Measurements from ENCODE around the gene DNAH7. TPM values are rescaled to one million over a fixed set of nuclear protein-coding genes. Genes with fewer than 3 reads are reported as not detected.

DNAH7 gene
- total and polyA plus RNA-seq, 2 of the 13 experiments (the other 11 are each of a cell fraction or from before 2014, with no cell fraction given): 0.09 TPM; not detected in 1

DNA sequence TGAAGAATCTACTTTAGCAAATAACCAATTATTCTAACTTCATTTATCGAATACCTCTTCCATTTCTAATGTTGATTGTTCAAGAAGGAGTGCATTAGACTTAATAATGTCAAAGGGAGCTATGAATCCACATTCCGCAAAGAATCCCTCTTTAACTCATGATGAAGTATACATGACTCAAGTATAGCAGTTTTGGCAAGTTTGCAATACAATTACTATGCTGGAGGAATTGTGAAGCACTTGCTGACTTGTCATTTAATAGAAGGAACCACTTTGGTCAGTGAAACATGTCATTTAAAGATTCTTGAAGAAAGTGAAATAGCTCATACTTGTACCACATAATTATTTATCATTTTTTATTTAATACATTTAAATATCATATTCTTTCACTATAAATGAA, 286.5 kb downstream of the DNAH7 start:
- no peaks in the 10 kb centered on the region for H3K27me3 ChIP-seq (ENCODE audit: control insufficient read depth in 1 of 2, insufficient read depth in 2 of 2, low read length in 2 of 2)
- H2AFZ ChIP-seq (ENCODE audit: low read length): no peak overlapping the region
- TF ChIP-seq MIXL1 (CRISPR knock-in tag; IDR thresholded peaks at IDR 0.05) (no peak), JUN (CRISPR knock-in tag; IDR thresholded peaks at IDR 0.05) (no peak), SRF (IDR thresholded peaks at IDR 0.05; ENCODE audit: low read depth, low read length) (no peak), MAFK (conservative IDR thresholded peaks at IDR 0.05 in 1 of 2, IDR thresholded peaks at IDR 0.05 in 1 of 2; ENCODE audit: low read length in 2 of 2) (peak in 1 of 2 experiments; percentile 7; a peak in 1 of 4 replicates), CHD4 (IDR thresholded peaks at IDR 0.05; ENCODE audit: borderline replicate concordance, low read length) (no peak), SIN3B (IDR thresholded peaks at IDR 0.05; ENCODE audit: low read length) (no peak), ZNF10 (CRISPR knock-in tag; IDR thresholded peaks at IDR 0.05; ENCODE audit: borderline replicate concordance, low read depth) (no peak), NFATC3 (CRISPR knock-in tag; IDR thresholded peaks at IDR 0.05) (no peak)
- TF ChIP-seq, protein P1, sequence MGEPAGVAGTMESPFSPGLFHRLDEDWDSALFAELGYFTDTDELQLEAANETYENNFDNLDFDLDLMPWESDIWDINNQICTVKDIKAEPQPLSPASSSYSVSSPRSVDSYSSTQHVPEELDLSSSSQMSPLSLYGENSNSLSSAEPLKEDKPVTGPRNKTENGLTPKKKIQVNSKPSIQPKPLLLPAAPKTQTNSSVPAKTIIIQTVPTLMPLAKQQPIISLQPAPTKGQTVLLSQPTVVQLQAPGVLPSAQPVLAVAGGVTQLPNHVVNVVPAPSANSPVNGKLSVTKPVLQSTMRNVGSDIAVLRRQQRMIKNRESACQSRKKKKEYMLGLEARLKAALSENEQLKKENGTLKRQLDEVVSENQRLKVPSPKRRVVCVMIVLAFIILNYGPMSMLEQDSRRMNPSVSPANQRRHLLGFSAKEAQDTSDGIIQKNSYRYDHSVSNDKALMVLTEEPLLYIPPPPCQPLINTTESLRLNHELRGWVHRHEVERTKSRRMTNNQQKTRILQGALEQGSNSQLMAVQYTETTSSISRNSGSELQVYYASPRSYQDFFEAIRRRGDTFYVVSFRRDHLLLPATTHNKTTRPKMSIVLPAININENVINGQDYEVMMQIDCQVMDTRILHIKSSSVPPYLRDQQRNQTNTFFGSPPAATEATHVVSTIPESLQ (CRISPR knock-in tag; conservative IDR thresholded peaks at IDR 0.05): no peak
- DNase-seq (ENCODE audit: low spot score): no peak
- POLR2A ChIA-PET: no interaction called here
- no peak for ATAC-seq
- intact Hi-C loops (cut with micrococcal nuclease; ENCODE audit: unreplicated experiment) (no loop called here), in situ Hi-C loops (cut with HindIII; ENCODE audit: extremely low pct_ligation_motif_present, low pct_unique_long_range_greater_than_20kb) (no loop called here)
- no TSS peak for BruUV-seq (replicated peaks)
- H3K9me3 ChIP-seq (ENCODE audit: low read length): no peaks in the 10 kb centered on the region
- no peak overlapping the region for H3K27ac ChIP-seq (ENCODE audit: extremely low read length, insufficient read depth, low read length)
- no peaks in the 10 kb centered on the region for H3K36me3 ChIP-seq (replicated peaks in 1 of 2; ENCODE audit: control insufficient read depth in 1 of 2, insufficient read depth in 2 of 2, low read length in 2 of 2)
- 9% methylated on average over 2 of the region's 2 CpGs for WGBS (ENCODE audit: low lambda C conversion rate)
- H3K4me1 ChIP-seq (ENCODE audit: insufficient read depth, low read length): no peaks in the 10 kb centered on the region
- H3K79me2 ChIP-seq (ENCODE audit: insufficient read depth, low read length): no peaks in the 10 kb centered on the region
- no peak overlapping the region for H3K9ac ChIP-seq (ENCODE audit: insufficient read depth, low read depth, low read length)
- FAIRE-seq: no peak
- no peak overlapping the region for H3K4me3 ChIP-seq (replicated peaks in 1 of 3; ENCODE audit: insufficient read depth in 1 of 3, low read depth in 2 of 3, low read length in 3 of 3)
- no peaks in the 10 kb centered on the region for H4K20me1 ChIP-seq (ENCODE audit: insufficient read depth, low read length)
- no peak overlapping the region for H3K4me2 ChIP-seq (ENCODE audit: low read depth, low read length)
- CTCF ChIA-PET (ENCODE audit: low intra/inter-chr PET ratio, low total read pairs): no interaction called here

Measured in HepG2 (cell line).